ENCODE results near the gene NR2C2. TPM values are rescaled to one million over a fixed set of nuclear protein-coding genes. Genes with fewer than 3 reads are reported as not detected.
A peak's percentile ranks its signal among the peaks of the same experiment; 100 is the strongest.

The NR2C2 gene
- total and polyA plus RNA-seq, 9 of the 15 experiments (the other 6 are each of a cell fraction or from before 2014, with no cell fraction given): 6.1 to 33.0 (median 14.6) TPM

GRCh38 chr3:15091575-15091974, 144.2 kb downstream of the NR2C2 start:
- WGBS (ENCODE audit: insufficient coverage, low coverage, missing lambda C conversion rate): 87% methylated on average over 5 of the region's 5 CpGs
- ATAC-seq (peak; percentile 36; the same call in 2 of the 3 replicates), DNase-seq (ENCODE audit: extremely low read depth in 1 of 4, low spot score in 3 of 4) (no peak), FAIRE-seq (no peak)
- POLR2A ChIA-PET: interaction anchor here (0.6 to 5.0 kb wide), 6 partner anchors 10 to 899 kb away, joined by 3 to 24 read pairs (median 4); no protein-coding TSS in a partner anchor
- CTCF ChIA-PET (ENCODE audit: low intra/inter-chr PET ratio): no interaction called here
- Histone ChIP-seq H2AFZ (ENCODE audit: low read depth, low read length) (no peak overlapping the region), H3K79me2 (ENCODE audit: control insufficient read depth, insufficient read depth, low read length) (0 out of 3 replicates have a peak, but pooled peaks cover 5% of the 10 kb centered on the region), H3K36me3 (ENCODE audit: control insufficient read depth, insufficient read depth, low read length) (peaks cover 77% of the 10 kb centered on the region), H3K27me3 (ENCODE audit: control insufficient read depth in 2 of 2, insufficient read depth in 2 of 2, low read length in 2 of 2) (no peaks in the 10 kb centered on the region), H4K20me1 (replicated peaks; ENCODE audit: control insufficient read depth, insufficient read depth, low read length) (no peaks in the 10 kb centered on the region), H3K9me3 (replicated peaks; ENCODE audit: control insufficient read depth, insufficient read depth, low read depth, low read length) (no peaks in the 10 kb centered on the region), H3K9ac (ENCODE audit: insufficient read depth in 1 of 2, low read depth in 2 of 2, low read length in 2 of 2) (no peak overlapping the region; a peak in 1 of 4 replicates), H3K4me2 (ENCODE audit: insufficient read depth, low read length) (no peak overlapping the region), H3K9me1 (ENCODE audit: control insufficient read depth, insufficient read depth, low read length) (no peaks in the 10 kb centered on the region), H3K27ac (ENCODE audit: extremely low read depth, low read depth, low read length) (no peak overlapping the region), H3K4me3 (no peak overlapping the region), H3K4me1 (replicated peaks in 1 of 2; ENCODE audit: control insufficient read depth in 2 of 2, insufficient read depth in 2 of 2, low read length in 2 of 2) (no peaks in the 10 kb centered on the region)
- TF ChIP-seq NFYB (IDR thresholded peaks at IDR 0.05; ENCODE audit: extremely low read depth, insufficient read length) (no peak), ELF4 (CRISPR knock-in tag; IDR thresholded peaks at IDR 0.05) (no peak), ZNF830 (CRISPR knock-in tag; IDR thresholded peaks at IDR 0.05) (no peak), POLR2A (conservative IDR thresholded peaks at IDR 0.05) (0 out of 2 replicates have a peak, but pooled peaks have one; percentile 24), PPARD (CRISPR knock-in tag; IDR thresholded peaks at IDR 0.05) (no peak)
- in situ Hi-C loops (cut with MboI) (no loop called here), intact Hi-C loops (cut with micrococcal nuclease) (no loop called here)
- no TSS peak for BruUV-seq (replicated peaks)

DNA sequence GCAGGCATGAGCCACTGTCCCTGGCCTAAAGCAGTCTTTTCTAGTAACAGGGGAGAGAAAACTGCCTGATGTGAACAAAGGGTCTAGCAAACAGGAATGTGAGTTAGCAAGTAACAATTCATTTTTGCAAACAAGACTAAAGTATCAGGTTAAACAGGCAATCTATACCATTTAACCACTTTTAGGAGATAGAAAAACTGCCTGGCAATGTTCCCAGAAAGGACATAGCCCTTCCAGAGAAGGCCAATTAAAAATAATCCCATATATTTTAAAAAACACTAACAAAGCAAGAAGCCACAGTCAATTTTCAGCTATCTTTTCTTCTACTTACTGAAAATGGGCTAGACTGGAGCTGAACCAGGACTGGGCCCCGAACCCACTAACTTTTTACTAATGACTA, 145.3 kb downstream of the NR2C2 start:
- Histone ChIP-seq H3K9ac (ENCODE audit: insufficient read depth in 1 of 2, low read depth in 2 of 2, low read length in 2 of 2) (no peak overlapping the region), H3K27ac (ENCODE audit: extremely low read depth, low read depth, low read length) (no peak overlapping the region), H3K27me3 (ENCODE audit: control insufficient read depth in 2 of 2, insufficient read depth in 2 of 2, low read length in 2 of 2) (no peaks in the 10 kb centered on the region), H3K4me3 (no peak overlapping the region), H2AFZ (ENCODE audit: low read depth, low read length) (no peak overlapping the region), H3K9me3 (replicated peaks; ENCODE audit: control insufficient read depth, insufficient read depth, low read depth, low read length) (no peaks in the 10 kb centered on the region), H3K4me2 (ENCODE audit: insufficient read depth, low read length) (no peak overlapping the region), H3K4me1 (replicated peaks in 1 of 2; ENCODE audit: control insufficient read depth in 2 of 2, insufficient read depth in 2 of 2, low read length in 2 of 2) (peaks cover 2% of the 10 kb centered on the region in 2 experiments; a peak in 4 of 5 replicates), H3K9me1 (ENCODE audit: control insufficient read depth, insufficient read depth, low read length) (no peaks in the 10 kb centered on the region), H3K36me3 (ENCODE audit: control insufficient read depth, insufficient read depth, low read length) (peaks cover 73% of the 10 kb centered on the region), H4K20me1 (replicated peaks; ENCODE audit: control insufficient read depth, insufficient read depth, low read length) (0 out of 2 replicates have a peak, but pooled peaks cover under 1% of the 10 kb centered on the region), H3K79me2 (ENCODE audit: control insufficient read depth, insufficient read depth, low read length) (peaks cover 14% of the 10 kb centered on the region)
- in situ Hi-C loops (cut with MboI): no loop called here
- BruUV-seq (replicated peaks): no TSS peak
- intact Hi-C loops (cut with micrococcal nuclease): no loop called here
- WGBS (ENCODE audit: insufficient coverage, low coverage, missing lambda C conversion rate): 75% methylated on average over 1 of the region's 1 CpG
- no peak for FAIRE-seq
- ATAC-seq: no peak; the same call in 2 of the 3 replicates
- no peak for DNase-seq (ENCODE audit: extremely low read depth in 1 of 4, low spot score in 3 of 4)
- ChIA-PET CTCF (ENCODE audit: low intra/inter-chr PET ratio) (no interaction called here), POLR2A (interaction anchor here (1.1 to 5.0 kb wide), 2 partner anchors 11 to 27 kb away, joined by 3 to 24 read pairs; partner anchors contain the start of gene MRPS25)
- TF ChIP-seq ELF2 (CRISPR knock-in tag; IDR thresholded peaks at IDR 0.05) (no peak), HMBOX1 (IDR thresholded peaks at IDR 0.05) (0 out of 2 replicates have a peak, but pooled peaks have one; percentile 31), FOXJ2 (tag; IDR thresholded peaks at IDR 0.05) (no peak), E2F1 (CRISPR knock-in tag; IDR thresholded peaks at IDR 0.05) (peak; percentile 27; the same call in 1 of the 2 replicates), PYGO2 (tag; IDR thresholded peaks at IDR 0.05) (no peak), MCM3 (IDR thresholded peaks at IDR 0.05) (no peak), SUPT5H (IDR thresholded peaks at IDR 0.05) (no peak), RBBP5 (IDR thresholded peaks at IDR 0.05; ENCODE audit: borderline replicate concordance, insufficient read depth, low read length, poor library complexity, severe bottlenecking) (no peak), TCF7 (IDR thresholded peaks at IDR 0.05; ENCODE audit: borderline replicate concordance) (no peak), ZNF707 (CRISPR knock-in tag; conservative IDR thresholded peaks at IDR 0.05) (no peak), RNF2 (IDR thresholded peaks at IDR 0.05) (no peak)
